Measurements from ENCODE around the gene EFNA2. TPM values are rescaled to one million over a fixed set of nuclear protein-coding genes. Genes with fewer than 3 reads are reported as not detected.

EFNA2 gene
- total and polyA plus RNA-seq, 2 of the 8 experiments (the other 6 are each of a cell fraction or from before 2014, with no cell fraction given) = 4.0 to 7.0 TPM

DNA sequence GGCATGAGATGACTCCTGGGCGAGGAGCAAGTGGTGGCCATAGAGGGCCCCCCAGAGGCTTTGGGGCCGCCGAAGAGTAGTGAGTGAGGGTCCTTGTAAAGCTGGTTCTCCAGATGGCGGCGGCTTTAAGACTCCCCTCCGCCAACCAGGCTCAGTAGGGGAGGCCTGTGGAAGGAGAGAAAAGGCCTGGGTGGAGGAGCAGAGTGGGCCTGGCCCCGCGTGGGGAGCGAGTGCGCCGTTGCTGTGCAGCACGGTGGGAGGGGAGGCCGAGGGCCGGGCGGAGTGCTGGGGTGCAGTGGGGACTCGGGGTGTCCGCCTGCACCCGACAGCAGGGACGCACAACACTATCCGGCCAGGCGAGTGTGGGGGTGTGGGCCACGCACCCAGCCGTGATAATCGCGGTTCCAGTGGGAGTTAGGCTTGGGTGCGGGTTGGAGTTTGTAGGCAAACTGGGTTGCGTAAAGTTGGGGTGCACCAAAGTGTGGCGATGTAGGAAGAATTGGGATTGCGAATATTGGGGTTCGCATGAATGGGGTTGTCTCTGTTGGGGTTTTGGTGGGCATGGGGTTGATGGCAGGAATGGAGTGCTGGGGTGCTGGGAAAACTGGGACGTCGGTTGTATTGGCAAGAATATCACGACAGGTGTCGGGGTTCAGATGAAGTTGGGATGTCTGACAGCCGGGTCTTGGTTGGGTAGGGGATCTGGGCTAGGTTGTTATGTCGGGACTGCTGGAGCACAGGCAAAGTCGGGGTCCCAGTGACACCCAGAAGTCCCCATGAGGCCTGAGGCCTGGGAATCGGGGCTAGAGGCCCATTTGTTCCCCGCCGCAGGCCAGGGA, 17.2 kb upstream of the EFNA2 start (continued):
- TF ChIP-seq CBX8 (IDR thresholded peaks at IDR 0.05; ENCODE audit: borderline replicate concordance, low read depth, low read length) = no peak
- TF ChIP-seq CEBPB (IDR thresholded peaks at IDR 0.05; ENCODE audit: low read depth, low read length) = no peak
- TF ChIP-seq CTCF (IDR thresholded peaks at IDR 0.05; ENCODE audit: control extremely low read depth in 1 of 3, insufficient read depth in 1 of 3, low read depth in 1 of 3, low read length in 3 of 3) = no peak
- TF ChIP-seq ZNF274 (IDR thresholded peaks at IDR 0.05; ENCODE audit: borderline replicate concordance, extremely low read depth, low read length) = no peak
- TF ChIP-seq CHD2 (IDR thresholded peaks at IDR 0.05; ENCODE audit: low read length) = no peak
- no peak for TF ChIP-seq POLR2A (IDR thresholded peaks at IDR 0.05; ENCODE audit: control extremely low read depth in 1 of 2, low read depth in 2 of 2, low read length in 2 of 2)
- no peak for TF ChIP-seq POLR2AphosphoS5 (IDR thresholded peaks at IDR 0.05; ENCODE audit: low read depth, low read length)
